ENCODE data around the gene KISS1R.

Gene KISS1R

DNA sequence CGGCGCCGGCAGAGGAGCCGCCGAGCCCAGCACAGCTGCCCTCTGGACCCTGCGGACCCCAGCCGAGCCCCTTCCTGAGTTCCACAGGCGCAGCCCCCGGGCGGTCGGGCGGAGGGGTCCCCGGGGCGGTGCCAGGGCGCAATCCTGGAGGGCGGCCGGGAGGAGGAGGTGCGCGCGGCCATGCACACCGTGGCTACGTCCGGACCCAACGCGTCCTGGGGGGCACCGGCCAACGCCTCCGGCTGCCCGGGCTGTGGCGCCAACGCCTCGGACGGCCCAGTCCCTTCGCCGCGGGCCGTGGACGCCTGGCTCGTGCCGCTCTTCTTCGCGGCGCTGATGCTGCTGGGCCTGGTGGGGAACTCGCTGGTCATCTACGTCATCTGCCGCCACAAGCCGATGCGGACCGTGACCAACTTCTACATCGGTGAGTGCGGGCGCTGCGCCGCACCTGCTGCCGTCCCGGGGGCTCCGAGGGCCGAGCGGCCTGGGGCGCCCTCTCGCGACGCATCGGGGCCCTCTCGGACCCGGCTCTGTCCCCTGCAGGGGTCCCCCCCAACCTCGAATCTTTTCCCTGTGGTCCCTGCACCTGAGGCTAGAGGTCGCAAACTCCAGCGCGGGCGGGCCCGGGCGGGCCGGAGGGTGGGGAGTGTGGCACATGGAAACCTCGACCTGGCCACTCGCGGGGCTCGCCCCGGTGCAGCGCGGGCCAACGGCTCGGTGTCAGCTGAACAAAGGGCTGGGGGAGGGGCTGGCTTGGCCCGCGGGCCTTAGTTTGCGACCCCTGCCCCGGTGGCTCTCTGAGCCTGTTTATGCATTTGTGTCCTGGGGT lies at the start of gene KISS1R:
Gene KISS1R (plus strand): TSS at position 11 of the 829 bp plus-strand sequence. CDS start 170 bp downstream, at position 181.
- no peak within 1 kb of the TSS for H3K27ac ChIP-seq (ENCODE audit: low read length)
- no peaks in the 10 kb centered on the region for H3K36me3 ChIP-seq (replicated peaks; ENCODE audit: insufficient read depth, low read length)
- H2AFZ ChIP-seq (ENCODE audit: low read length), result no peak within 1 kb of the TSS
- H3K79me2 ChIP-seq (ENCODE audit: low read length), result peaks cover 6% of the 10 kb centered on the region; the same call in 1 of the 2 replicates
- TF ChIP-seq, protein P1, sequence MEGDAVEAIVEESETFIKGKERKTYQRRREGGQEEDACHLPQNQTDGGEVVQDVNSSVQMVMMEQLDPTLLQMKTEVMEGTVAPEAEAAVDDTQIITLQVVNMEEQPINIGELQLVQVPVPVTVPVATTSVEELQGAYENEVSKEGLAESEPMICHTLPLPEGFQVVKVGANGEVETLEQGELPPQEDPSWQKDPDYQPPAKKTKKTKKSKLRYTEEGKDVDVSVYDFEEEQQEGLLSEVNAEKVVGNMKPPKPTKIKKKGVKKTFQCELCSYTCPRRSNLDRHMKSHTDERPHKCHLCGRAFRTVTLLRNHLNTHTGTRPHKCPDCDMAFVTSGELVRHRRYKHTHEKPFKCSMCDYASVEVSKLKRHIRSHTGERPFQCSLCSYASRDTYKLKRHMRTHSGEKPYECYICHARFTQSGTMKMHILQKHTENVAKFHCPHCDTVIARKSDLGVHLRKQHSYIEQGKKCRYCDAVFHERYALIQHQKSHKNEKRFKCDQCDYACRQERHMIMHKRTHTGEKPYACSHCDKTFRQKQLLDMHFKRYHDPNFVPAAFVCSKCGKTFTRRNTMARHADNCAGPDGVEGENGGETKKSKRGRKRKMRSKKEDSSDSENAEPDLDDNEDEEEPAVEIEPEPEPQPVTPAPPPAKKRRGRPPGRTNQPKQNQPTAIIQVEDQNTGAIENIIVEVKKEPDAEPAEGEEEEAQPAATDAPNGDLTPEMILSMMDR (IDR thresholded peaks at IDR 0.05; ENCODE audit: low read length), result peak; percentile 41
- no peak for TF ChIP-seq EZH2phosphoT487 (IDR thresholded peaks at IDR 0.05; ENCODE audit: low read length)
- H3K4me1 ChIP-seq (ENCODE audit: low read length), result no peaks in the 10 kb centered on the region
- no peaks in the 10 kb centered on the region for H4K20me1 ChIP-seq (ENCODE audit: insufficient read depth, low read length)
- peak within 1 kb of the TSS; percentile 2; the same call in 1 of the 2 replicates for H3K4me3 ChIP-seq (ENCODE audit: low read length)
- no peak within 1 kb of the TSS for H3K9ac ChIP-seq (ENCODE audit: low read length)
- H3K9me2 ChIP-seq (replicated peaks; ENCODE audit: insufficient read depth, low read length), result no peaks in the 10 kb centered on the region
- peaks cover 46% of the 10 kb centered on the region for H3K27me3 ChIP-seq (replicated peaks; ENCODE audit: insufficient read depth, low read length)
- no peaks in the 10 kb centered on the region for H3K9me3 ChIP-seq (replicated peaks; ENCODE audit: insufficient read depth, low read length)
- DNase-seq, result no peak
- no peaks in the 10 kb centered on the region for H3F3A ChIP-seq (ENCODE audit: insufficient read depth, low read length)
- H3K4me2 ChIP-seq (ENCODE audit: low read depth, low read length), result 0 out of 2 replicates have a peak within 1 kb of the TSS, but pooled peaks have one; percentile 32

DNA sequence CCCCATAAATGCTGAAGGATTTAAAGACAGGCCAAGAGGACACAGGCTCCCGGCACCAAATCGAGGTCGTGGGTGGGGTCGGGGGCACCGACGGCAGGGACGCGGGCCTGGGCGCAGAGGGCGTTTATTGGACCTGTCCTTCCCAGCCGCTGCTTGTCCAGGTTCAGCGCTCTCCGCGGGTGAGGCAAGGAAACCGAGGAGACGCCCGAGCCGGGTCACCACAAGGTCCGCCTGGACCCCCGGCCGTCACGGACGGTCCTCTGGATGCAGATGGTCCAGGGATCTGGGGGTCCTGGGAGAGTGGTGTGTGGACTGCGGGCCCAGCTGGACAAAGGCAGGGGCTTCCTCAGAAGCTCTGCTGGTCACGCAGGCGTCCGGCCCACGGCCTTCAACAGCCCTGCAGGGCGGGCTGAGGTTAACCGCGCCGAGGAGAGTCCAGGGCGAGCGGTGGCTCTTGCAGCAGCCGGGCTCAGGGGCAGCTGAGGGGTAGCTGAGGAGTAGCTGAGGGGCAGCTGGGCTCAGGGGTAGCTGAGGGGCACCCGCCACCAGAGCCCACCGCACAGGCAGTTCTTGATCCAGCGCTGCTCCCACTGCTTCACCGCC lies 49.2 kb upstream of the KISS1R start:
- TF ChIP-seq EZH2phosphoT487 (IDR thresholded peaks at IDR 0.05; ENCODE audit: low read length), result no peak
- TF ChIP-seq, protein P1 (IDR thresholded peaks at IDR 0.05; ENCODE audit: low read length), result no peak
- TF ChIP-seq EZH2 (optimal IDR thresholded peaks at IDR 0.05; ENCODE audit: low read depth, low read length), result no peak
- Histone ChIP-seq H3K4me1 (ENCODE audit: low read length) (peaks cover 10% of the 10 kb centered on the region), H2AFZ (ENCODE audit: low read length) (no peak overlapping the region), H3K9me2 (replicated peaks; ENCODE audit: insufficient read depth, low read length) (no peaks in the 10 kb centered on the region), H3K36me3 (replicated peaks; ENCODE audit: insufficient read depth, low read length) (no peaks in the 10 kb centered on the region), H3K4me3 (ENCODE audit: low read length) (no peak overlapping the region), H3K9me3 (replicated peaks; ENCODE audit: insufficient read depth, low read length) (no peaks in the 10 kb centered on the region), H3F3A (ENCODE audit: insufficient read depth, low read length) (peaks cover 14% of the 10 kb centered on the region), H4K20me1 (ENCODE audit: insufficient read depth, low read length) (0 out of 2 replicates have a peak, but pooled peaks cover 3% of the 10 kb centered on the region), H3K79me2 (ENCODE audit: low read length) (no peaks in the 10 kb centered on the region), H3K27ac (ENCODE audit: low read length) (no peak overlapping the region), H3K27me3 (replicated peaks; ENCODE audit: insufficient read depth, low read length) (no peaks in the 10 kb centered on the region), H3K9ac (ENCODE audit: low read length) (no peak overlapping the region), H3K4me2 (ENCODE audit: low read depth, low read length) (no peak overlapping the region)
- DNase-seq, result no peak

DNA sequence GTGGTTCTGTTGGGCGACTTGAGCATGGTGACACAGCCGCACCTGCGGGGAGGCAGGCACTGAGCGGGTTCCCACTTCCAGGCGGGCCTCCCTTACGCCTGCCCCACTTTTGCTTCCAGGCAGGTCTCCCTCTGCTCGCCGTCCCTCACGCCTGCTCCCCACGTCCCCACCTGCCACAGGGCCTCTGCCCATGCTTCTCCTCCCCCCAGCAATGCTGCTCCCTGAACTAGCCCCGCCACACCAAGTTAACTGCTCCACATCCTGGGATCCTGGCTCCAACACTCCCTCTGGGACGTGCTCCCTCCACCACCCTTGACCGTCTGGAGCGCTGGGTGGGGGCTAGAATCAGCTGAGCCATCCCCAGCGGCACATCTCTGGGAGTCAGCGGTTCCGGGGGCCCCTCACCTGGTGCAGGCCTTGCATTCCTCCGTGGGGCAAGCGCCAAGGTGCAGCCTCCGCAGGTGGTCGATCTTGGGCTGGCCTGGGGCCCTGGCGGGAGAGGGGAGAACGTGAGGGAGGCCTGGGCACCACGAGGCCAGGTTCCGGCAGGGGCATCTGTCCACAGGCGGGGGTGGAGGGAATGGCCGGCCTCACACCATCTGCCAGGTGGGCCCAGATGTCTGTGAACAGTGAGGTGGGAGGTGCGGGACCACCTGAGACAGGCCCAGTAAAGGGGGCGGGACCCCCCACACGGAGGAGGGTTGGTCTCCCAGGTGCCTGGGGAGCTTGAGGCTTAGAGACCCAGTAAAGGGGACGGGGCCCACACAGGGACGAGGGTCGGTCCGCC lies 48.5 kb upstream of the KISS1R start:
- Histone ChIP-seq H3K4me1 (ENCODE audit: low read length) (0 out of 2 replicates have a peak, but pooled peaks cover 7% of the 10 kb centered on the region), H3K27ac (ENCODE audit: low read length) (no peak overlapping the region), H3K9ac (ENCODE audit: low read length) (no peak overlapping the region), H3K27me3 (replicated peaks; ENCODE audit: insufficient read depth, low read length) (no peaks in the 10 kb centered on the region), H3K4me3 (ENCODE audit: low read length) (no peak overlapping the region), H2AFZ (ENCODE audit: low read length) (no peak overlapping the region), H3K4me2 (ENCODE audit: low read depth, low read length) (no peak overlapping the region), H3K36me3 (replicated peaks; ENCODE audit: insufficient read depth, low read length) (no peaks in the 10 kb centered on the region), H3K9me3 (replicated peaks; ENCODE audit: insufficient read depth, low read length) (no peaks in the 10 kb centered on the region), H4K20me1 (ENCODE audit: insufficient read depth, low read length) (0 out of 2 replicates have a peak, but pooled peaks cover 3% of the 10 kb centered on the region), H3F3A (ENCODE audit: insufficient read depth, low read length) (peaks cover 14% of the 10 kb centered on the region), H3K9me2 (replicated peaks; ENCODE audit: insufficient read depth, low read length) (no peaks in the 10 kb centered on the region), H3K79me2 (ENCODE audit: low read length) (no peaks in the 10 kb centered on the region)
- no peak for DNase-seq
- TF ChIP-seq EZH2phosphoT487 (IDR thresholded peaks at IDR 0.05; ENCODE audit: low read length) (no peak), EZH2 (optimal IDR thresholded peaks at IDR 0.05; ENCODE audit: low read depth, low read length) (no peak)
- TF ChIP-seq, protein P1 (IDR thresholded peaks at IDR 0.05; ENCODE audit: low read length), result no peak
